Dedifferentiated amniotic fluid mesenchymal stem cell (primary cell): ENCODE data around the gene TMEM121.
"Not testable (repeated sequence)": the region's sequence is repeated elsewhere in the genome, so short reads cannot be mapped to it uniquely, and the experiment has no call there.

ENCODE experiments used
- DNase-seq: peaks from one replicate; pipeline ENCODE4 v3.0.0-alpha.2; 2016; ENCODE audit errors: extremely low spot score

The TMEM121 gene

DNA sequence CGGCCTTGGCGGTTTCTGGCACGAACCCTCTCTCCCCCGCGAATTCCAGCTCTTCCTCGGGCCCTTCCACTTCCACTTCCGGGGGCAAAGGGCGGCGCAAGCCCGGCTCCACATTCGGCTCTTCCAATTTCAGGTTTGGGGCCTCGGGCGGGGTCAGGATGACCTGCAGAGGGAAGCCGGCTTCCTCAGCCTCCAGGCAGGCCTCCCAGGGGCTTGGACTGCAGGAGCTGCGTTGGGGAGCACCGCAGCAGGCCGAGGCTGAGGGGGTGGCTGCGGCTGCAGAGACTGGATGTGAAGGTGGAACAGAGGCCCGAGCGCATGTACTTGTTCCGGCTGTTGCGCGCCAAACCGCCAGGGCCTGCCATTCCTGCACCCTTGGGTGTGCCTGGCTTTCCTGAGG, 20.7 kb downstream of the TMEM121 start:
- not testable (repeated sequence) for DNase-seq

DNA sequence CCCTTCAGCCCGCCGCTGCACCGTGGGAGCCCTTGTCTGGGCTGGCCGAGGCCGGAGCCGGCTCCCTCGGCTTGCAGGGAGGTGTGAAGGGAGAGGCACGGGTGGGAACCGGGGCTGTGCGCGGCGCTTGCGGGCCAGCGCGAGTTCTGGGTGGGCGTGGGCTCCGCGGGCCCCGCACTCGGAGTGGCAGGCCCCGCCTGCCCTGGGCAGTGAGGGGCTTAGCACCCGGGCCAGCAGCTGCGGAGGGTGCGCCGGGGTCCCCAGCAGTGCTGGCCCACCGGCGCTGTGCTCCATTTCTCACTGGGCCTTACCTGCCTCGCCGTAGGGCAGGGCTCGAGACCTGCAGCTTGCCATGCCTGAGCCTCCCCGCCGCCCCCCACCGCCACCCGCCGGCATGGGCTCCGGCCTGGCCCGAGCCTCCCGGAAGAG, 21.4 kb downstream of the TMEM121 start:
- DNase-seq, result no peak

DNA sequence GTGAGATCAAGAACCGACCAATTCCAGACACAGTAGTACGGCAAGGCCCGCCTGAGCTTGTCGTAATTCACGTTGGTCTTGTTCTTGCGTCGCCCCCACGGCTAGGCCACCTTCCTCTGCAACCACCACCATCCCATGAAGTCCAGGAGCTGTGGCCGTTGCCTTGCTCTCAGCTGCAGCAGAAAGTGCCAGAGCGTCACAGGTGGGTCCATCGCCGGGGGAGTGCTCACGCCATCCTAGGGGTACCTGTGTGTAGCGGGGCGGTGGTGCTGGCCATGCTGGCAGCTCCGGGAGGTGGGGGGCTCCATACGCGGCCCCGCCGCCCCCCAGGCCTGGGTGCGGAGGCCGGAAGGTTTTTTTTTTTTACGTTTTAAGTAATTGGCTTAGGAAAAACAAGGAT, 23.1 kb downstream of the TMEM121 start:
- no peak for DNase-seq

DNA sequence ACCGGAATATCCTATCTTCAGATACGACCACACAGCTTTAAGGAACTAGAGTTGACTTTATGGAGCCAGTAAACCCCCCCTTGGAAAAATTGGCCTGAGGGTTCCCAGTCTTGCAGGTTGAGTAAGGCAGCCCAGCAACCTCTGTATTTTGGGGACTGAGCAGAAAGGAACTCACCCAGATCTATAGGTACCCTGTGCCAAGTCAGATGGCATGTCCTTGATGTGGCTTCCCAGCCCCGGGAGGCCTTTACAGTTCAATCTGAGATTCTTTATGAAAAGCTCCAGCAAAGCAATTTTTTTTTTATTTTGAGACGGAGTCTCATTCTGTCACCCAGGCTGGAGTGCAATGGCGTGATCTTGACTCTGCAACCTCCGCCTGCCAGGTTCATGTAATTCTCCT, 27.6 kb downstream of the TMEM121 start:
- no peak for DNase-seq

DNA sequence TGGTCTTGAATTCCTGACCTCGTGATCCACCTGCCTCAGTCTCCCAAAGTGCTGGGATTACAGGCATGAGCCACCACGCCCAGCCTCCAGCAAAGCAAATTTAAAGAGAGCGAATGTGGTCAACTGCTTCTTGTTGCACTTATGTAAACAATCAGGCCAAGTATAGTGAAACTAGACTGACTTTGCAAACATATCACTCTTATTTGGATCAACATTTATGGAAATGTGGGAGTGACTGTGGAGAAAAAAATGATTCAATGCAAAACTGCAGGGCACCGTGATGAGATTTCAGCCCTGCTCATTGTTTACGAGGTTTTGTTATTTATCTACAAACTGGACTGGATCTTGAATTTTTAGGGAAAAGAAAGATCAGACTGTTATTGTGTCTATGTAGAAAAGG, 28.1 kb downstream of the TMEM121 start:
- no peak for DNase-seq

DNA sequence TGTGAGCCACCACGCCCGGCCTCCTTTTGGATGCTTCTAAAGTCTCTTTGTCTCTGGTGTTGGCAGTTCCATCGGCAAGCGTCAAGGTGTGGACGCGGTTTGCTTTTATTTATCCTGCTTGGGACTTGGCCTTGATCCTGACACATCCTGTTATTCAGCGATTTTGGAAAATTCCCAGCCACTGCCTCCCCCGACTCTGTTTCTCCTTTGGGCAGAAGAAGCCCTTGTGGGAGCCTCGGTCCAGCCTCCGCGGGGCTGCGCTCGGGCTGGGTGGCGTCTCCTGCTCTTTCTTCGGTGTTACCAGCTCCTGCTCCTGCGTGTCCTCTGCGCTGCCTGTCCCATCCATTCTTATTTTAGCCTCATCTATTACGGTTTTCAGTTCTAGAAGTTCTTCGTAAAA, 31.3 kb downstream of the TMEM121 start:
- not testable (repeated sequence) for DNase-seq

DNA sequence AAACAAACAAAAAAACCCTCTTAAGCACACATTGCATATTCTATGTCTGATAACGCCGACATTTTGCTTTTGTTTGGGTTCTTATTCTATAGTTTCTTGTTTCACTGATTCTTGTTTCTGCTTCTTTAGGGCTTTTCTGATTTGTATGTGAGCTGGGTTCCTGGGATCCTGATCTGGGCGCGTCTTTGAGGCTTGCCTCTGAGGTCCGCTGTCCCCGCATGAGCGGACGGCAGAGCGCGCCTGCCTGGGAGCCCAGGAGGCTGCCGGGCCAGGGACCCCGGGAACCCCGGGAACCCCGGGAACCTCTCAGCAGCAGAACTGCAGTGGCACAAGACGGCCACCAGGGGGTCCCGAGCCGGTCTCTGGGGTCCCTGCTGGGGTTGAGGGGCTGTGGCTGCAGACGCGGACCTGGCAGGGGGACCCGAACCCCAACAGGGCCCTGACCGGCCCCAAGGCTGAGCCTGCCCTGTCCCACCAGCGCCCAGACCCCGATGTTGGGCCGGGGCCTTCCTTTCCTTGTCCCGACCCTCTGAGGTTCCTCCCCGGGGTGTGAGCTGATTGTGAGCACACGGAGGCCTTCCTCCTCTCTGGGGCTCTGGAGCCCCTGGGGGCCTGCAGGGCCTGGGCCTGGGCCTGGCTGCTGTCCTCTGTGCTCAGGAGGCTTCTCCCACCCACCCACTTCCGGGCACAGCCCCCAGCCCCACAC, 32.2 kb downstream of the TMEM121 start:
- not testable (repeated sequence) for DNase-seq

DNA sequence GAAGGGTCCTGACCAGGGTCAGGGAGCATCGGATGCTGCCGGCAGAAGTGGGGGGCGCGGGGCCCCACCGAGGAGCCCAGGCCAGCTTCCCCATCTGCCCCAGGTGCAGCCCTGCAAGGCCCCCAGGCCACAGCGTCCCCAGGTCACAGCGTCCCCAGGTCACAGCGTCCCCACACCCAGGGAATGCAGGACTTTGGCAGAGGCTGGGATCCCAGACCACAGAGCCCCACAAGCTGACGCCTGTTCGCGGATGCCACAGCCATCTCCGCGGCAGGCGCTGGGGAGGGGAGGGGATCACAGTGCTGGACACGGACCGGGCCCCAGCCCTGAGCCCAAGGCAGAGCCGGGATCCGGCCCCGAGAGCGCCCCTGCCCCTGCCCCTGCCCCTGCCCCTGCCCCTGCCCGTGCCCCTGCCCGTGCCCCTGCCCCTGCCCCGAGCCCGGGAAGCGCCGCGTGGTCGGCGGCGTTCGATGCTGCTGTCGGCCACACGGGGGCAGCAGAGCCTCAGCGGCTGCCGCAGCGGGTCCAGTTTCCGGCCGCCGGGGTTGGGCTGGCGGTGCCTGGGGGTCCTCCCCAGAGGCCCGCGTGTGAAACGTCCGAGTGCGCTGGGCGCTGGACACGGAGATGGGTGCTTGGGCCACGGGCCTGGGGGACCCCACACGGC, 33.1 kb downstream of the TMEM121 start:
- DNase-seq, result not testable (repeated sequence)

DNA sequence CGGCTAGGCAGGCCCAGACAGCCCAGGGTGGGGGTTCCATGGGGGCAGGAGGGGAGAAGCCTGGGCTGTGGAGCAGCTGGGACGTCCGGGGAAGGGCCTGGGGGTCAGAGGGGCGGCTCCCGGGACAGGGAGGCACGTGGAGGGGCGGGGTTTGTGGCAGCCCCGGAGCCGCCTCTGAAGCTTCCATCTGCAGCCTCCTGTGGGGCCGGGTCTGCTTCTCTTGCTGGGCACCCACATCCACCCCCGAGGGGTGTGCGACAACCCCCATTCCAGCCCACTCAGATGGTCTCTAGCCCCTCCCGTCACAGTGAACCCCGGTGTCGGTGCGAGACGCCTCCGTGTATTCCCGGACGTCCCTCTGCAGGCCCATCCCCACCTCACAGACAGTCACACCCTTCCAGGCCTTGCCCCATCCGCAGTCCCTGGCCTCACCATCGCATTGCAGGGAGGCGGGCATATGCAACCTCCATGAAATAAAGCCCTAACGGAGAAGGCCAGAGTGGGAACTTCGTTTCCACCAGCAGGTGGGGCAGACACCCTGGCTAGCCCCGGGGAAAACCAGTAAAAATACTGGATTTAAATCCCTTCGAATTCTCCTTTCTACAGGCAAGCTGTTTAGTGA, 33.8 kb downstream of the TMEM121 start:
- not testable (repeated sequence) for DNase-seq

DNA sequence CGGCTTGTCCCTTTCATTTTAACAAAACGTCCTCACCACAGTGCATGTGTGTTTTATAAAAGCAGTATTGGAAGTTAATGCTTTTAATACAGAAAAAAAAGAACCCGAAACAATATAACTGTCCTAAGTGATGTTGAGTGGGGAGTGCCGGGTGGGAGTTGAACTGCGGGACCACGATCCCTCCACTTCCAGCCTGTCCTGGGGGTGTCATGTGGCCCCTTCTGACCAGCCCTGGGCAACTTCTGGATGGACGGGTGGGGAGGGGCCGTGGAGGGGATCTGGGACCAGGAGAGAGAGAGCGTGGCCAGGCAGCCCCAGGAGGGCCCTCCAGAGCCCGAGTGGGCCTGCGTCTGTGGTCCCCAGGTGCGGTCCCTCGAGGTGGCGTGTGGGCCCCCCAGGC, 35.0 kb downstream of the TMEM121 start:
- not testable (repeated sequence) for DNase-seq

DNA sequence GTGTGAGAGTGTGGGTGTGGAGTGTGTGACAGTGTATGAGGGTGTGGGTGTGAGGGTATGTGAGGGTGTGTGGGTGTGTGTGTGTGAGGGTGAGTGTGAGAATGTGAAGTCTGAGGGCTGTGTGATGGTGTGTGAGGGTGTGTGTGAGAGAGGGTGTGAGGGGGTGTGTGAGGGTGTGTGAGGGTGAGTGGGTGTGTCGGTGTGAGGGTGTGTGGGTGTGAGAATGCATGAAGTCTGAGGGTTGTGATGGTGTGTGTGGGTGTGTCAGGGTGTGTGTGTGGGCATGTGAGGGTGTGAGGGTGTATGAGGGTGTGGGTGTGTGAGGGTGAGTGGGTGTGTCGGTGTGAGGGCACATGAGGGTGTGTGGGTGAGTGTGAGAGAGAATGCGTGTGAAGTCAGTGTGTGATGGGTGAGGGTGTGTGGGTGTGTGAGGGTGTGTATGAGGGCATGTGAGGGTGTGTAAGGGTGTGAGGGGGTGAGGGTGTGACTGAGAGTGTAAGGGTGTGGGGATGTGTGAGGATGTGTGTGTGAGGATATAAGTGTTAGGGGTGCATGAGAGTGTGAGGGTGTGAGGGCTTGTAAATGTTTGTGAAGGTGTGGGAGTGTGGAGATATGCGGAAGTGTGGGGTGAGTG, 36.4 kb downstream of the TMEM121 start:
- DNase-seq, result no peak

DNA sequence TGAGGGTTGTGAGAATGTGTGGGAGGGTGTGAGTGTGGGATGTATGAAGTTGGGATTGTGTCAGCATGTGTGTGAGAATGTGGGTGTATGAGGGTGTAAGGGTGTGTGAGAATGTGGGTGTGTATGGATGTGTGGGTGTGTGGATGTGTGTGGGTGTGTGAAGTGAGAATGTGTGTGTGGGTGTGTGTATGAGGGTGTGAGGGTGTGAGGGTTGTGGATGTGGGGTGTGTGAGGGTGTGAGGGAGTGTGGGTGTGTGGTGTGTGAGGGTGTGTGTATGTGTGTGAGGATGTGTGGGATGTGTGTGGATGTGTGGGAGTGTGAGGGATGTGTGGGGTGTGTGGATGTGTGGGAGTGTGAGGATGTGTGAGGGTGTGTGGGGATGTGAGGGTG, 37.0 kb downstream of the TMEM121 start:
- DNase-seq, result no peak

DNA sequence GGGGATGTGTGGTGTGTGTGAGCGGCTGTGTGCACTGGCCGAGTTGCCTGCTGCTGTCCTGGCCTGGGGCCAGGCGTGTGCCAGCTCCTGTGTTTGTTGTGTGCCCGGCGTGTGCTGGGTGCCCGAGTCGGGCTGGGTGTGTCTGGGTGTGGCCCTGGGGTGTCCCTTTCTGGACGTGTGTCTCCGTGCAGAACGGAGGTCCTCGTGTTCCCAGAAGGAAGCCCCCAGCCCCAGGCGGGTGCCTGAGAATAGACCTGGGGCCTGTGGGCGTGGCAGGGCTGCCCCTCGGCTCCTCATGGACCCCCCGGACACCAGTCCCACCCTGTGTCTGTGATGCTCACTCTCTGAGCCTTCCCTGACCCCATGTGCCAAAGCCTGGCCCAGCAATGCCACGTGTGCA, 38.2 kb downstream of the TMEM121 start:
- DNase-seq, result not testable (repeated sequence)

DNA sequence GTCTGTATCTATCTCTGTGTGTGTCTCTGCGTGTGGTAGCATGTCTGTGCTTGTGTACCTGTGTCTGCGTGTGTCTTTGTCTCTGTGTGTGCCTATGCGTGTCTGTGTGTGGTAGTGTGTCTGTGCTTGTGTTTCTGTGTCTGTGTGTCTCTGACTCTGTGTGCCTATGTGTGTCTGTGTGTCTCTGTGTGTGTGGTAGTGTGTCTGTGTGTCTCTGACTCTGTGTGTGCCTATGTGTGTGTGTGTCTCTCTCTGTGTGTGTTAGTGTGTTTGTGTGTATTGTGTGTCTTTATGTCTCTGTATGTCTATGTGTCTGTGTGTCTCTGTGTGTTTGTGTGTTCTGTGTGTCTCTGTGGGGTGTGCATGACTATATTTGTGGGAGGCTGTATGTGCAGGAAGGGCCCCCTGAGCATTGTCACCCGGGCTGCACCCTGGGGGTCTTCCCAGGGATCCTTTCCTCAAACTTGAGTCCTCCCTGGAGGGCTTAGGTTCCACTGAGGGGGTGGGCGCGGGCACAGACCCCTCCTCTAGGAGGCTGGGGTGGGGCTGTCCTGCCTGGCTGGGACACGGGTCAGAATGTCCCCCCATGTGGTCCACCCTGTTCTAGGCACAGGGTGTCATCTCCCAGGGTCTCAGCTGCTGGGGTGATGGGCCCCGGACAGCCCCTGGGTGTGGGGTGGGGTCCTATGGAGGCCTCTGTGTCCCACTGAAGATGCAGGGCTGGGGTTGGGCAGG, 39.0 kb downstream of the TMEM121 start:
- DNase-seq, result not testable (repeated sequence)

DNA sequence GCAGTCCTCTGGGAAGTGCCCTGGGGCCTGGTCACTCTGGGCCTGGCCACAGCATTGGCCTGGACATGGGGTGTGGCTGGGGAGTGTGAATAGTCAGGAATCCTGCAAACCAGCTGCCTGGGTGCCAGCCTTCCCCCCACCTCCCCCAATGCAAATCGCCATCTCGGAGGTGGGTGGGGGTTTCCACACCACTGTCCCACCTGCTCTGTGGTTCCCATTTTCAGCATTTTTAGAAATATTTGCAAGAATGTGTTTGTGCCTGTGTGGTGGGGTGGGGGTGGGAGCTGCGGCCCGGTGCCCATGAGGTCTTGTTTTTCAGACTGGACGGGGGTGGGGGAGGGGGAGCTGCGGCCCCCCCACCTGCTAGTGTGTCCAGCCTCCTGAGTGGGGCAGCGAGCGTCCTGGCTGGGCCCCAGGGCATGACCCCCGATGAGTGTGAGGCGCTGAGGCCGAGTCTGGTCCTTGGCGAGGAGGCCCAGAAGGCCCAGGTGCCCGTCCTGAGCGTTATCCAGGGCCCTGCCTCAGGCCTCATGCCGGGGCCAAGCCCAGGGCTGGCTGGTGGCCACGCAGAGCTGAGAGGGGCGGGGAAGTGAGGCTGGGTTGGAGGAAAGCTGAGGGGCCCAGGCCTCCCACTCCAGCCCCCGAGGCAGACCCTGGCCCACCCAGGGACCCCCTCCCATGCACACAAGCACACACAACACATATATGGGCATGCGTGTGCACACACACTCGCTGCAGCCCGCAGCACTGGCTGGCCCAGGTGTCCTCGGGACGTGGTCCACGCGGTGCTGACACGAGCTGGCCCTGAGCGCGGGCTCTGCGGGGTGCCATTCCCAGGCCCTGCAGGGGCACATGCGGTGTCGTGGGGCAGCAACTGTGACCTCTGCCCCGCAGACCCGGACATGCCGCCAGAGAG, 40.1 kb downstream of the TMEM121 start:
- not testable (repeated sequence) for DNase-seq

DNA sequence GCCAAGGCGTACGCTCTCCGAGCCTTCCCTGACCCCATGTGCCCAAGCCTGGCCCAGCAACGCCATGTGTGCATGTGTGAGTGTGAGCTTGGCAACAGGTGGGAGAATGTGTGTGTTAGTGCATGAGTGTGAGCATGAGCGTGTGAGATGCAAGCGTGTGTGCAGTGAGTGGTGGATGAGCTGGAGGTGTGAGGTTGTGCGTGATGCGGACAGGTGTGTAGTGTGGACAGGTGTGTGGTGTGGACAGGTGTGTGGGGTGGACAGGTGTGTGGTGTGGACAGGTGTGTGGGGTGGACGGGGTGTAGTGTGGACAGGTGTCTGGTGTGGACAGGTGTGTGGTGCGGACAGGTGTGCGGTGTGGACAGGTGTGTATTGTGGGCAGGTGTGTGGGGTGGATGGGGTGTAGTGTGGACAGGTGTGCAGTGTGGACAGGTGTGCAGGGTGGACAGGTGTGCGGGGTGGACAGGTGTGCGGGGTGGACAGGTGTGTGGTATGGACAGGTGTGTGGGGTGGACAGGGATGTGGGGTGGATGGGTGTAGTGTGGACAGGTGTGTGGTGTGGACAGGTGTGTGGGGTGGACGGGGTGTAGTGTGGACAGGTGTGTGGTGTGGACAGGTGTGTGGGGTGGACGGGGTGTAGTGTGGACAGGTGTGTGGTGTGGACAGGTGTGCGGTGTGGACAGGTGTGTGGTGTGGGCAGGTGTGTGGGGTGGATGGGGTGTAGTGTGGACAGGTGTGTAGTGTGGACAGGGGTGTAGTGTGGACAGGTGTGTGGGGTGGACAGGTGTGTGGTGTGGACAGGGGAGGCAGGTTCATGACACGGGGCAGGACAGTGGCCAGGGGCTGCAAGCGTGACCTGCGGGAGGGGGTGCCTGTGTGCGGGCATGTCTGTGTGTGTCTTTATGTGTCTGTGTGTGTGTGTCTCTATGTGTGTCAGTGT, 41.1 kb downstream of the TMEM121 start:
- DNase-seq, result not testable (repeated sequence)

DNA sequence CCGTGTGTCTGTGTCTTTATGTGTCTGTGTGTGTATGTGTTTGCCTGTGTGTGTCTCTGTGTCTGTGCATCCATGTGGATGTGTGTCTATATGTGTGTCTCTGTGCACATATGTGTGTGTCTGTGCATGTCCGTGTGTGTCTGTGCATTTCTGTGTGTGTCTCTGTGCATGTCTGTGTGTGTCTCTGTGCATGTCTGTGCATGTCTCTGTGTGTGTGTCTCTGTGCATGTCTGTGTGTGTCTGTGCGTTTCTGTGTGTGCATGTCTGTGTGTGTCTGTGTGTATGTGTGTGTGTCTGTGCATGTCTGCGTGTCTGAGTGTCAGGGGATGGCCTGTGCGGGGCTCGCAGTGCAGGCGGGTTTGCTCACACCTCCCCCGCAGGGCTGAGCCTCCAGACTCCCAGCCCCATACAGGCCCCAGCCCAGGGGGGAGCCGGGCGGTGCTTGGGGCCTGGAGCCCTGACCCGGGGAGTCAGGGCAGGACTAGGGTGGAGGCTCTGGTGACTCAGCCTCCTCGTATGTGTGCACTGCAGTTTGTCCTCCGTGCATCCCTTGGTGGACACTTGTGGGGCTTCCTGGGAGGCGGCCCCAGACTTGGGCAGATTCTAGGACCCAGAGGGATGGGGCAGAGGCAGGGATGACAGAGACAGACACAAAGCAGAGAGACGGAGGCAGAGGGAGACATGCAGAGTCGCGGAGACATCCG, 41.9 kb downstream of the TMEM121 start:
- not testable (repeated sequence) for DNase-seq

DNA sequence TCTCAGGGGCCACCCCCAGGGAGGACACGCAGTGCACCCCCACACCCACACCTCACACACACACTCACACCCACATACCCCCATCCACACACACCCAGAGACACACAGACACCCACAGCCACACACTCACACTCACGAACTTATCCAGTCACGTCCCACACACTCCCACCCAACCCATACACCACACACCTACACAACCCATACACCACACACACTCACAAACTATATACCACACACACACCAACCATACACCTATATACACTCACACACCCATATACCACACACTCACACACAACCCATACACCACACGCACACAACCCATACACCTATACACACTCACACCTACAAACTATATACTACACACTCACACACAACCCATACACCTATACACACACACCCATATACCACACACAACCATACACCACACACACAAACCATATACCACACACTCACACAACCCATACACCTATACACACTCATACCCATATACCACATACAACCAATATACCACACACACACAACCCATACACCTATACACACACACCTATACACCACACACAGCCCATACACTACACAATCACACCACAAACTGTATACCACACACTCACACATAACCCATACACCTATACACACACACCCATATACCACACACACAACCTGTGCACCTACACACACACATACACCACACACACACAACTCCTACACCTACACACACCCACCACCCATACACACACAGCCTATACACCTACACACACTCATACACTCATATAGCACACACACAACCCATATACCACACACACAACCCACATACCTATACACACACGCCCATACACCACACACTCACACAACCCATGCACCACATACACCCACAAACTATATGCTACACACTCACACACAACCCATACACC, 42.7 kb downstream of the TMEM121 start:
- no peak for DNase-seq
